Measurements from ENCODE around the gene GFRA4.

GFRA4 gene

DNA sequence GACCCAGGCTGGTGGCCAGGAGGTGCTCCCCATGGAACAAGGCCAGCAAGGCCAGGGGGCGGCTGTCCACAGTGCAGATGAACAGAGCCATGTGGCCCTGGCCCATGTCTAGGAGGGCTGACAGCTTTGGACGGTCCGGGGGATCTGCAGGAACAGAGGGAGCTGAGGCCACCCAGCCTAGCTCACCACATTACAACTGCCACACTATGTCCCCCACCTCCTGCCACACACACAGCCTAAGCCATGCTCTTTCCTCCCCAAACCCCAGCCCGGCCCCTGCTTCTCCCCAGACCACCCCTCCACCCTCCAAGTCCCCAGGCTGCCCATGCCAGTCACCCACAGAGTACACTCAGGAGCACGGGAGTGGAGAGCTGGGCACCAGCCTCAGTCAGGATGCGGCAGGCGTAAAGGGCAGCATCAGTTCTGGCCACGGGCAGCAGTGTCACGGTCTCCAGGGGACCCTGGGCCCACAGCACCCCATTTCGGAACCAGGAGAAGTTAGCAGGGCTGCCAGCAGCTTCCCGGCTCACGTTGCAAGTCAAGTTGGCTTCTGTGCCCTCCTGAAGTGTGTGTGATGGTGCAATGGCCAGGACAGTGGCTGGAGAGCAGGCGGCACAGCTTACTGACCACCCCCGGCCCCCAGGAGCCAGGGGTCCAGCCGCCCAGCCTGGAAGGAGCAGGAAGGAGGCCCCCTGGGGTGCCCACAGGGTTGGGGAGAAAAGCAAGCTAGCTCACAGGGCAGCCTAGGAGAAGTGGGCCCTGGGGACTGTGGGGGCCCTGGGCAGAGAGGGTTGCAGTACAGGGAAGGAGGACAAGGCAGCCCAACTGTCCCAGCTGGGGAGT, 33.8 kb upstream of the GFRA4 start:
- Histone ChIP-seq H2AFZ (ENCODE audit: low read length) (no peak overlapping the region), H3K79me2 (ENCODE audit: low read length) (no peaks in the 10 kb centered on the region), H3F3A (ENCODE audit: insufficient read depth, low read length) (no peaks in the 10 kb centered on the region), H3K4me2 (ENCODE audit: low read depth, low read length) (no peak overlapping the region), H3K36me3 (replicated peaks; ENCODE audit: insufficient read depth, low read length) (no peaks in the 10 kb centered on the region), H4K20me1 (ENCODE audit: insufficient read depth, low read length) (no peaks in the 10 kb centered on the region), H3K27ac (ENCODE audit: low read length) (no peak overlapping the region), H3K9me2 (replicated peaks; ENCODE audit: insufficient read depth, low read length) (no peaks in the 10 kb centered on the region), H3K4me3 (ENCODE audit: low read length) (no peak overlapping the region), H3K9me3 (replicated peaks; ENCODE audit: insufficient read depth, low read length) (no peaks in the 10 kb centered on the region), H3K4me1 (ENCODE audit: low read length) (no peaks in the 10 kb centered on the region), H3K27me3 (replicated peaks; ENCODE audit: insufficient read depth, low read length) (peaks cover 27% of the 10 kb centered on the region), H3K9ac (ENCODE audit: low read length) (no peak overlapping the region)
- TF ChIP-seq CTCF (IDR thresholded peaks at IDR 0.05; ENCODE audit: low read length) (no peak), EZH2 (optimal IDR thresholded peaks at IDR 0.05; ENCODE audit: low read depth, low read length) (no peak), EZH2phosphoT487 (IDR thresholded peaks at IDR 0.05; ENCODE audit: low read length) (no peak)
- DNase-seq: no peak

GRCh38 chr20:3696200-3696599, 33.0 kb upstream of the GFRA4 start:
- peak; percentile 32 for DNase-seq
- no peak overlapping the region for H3K4me3 ChIP-seq (ENCODE audit: low read length)
- peaks cover 27% of the 10 kb centered on the region for H3K27me3 ChIP-seq (replicated peaks; ENCODE audit: insufficient read depth, low read length)
- H3K4me1 ChIP-seq (ENCODE audit: low read length): no peaks in the 10 kb centered on the region
- H3K9me3 ChIP-seq (replicated peaks; ENCODE audit: insufficient read depth, low read length): no peaks in the 10 kb centered on the region
- H3K9ac ChIP-seq (ENCODE audit: low read length): no peak overlapping the region
- H4K20me1 ChIP-seq (ENCODE audit: insufficient read depth, low read length): no peaks in the 10 kb centered on the region
- no peak overlapping the region for H2AFZ ChIP-seq (ENCODE audit: low read length)
- no peaks in the 10 kb centered on the region for H3F3A ChIP-seq (ENCODE audit: insufficient read depth, low read length)
- H3K4me2 ChIP-seq (ENCODE audit: low read depth, low read length): no peak overlapping the region
- no peaks in the 10 kb centered on the region for H3K36me3 ChIP-seq (replicated peaks; ENCODE audit: insufficient read depth, low read length)
- no peak overlapping the region for H3K27ac ChIP-seq (ENCODE audit: low read length)
- H3K9me2 ChIP-seq (replicated peaks; ENCODE audit: insufficient read depth, low read length): no peaks in the 10 kb centered on the region
- TF ChIP-seq EZH2 (optimal IDR thresholded peaks at IDR 0.05; ENCODE audit: low read depth, low read length) (no peak), CTCF (IDR thresholded peaks at IDR 0.05; ENCODE audit: low read length) (peak; percentile 53), EZH2phosphoT487 (IDR thresholded peaks at IDR 0.05; ENCODE audit: low read length) (no peak)
- H3K79me2 ChIP-seq (ENCODE audit: low read length): no peaks in the 10 kb centered on the region

DNA sequence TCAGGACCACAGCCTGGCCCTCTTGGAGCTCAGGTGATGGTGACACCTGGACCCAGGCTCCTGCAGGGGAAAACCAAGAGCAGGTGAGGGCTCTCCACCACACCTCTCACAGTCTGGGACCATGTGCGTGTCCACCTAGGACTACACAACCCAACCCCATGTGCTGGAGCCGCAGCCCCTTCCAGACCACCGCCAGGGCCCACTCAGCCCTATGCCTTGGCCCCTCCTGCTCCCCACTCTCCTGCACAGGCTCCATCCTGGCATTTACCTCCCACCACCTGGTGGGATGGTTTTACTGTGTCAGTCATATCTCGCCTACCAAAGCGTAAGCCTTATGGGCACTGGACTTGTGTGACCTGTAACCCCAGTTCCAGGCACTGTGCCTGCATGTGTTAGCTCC, 31.7 kb upstream of the GFRA4 start:
- Histone ChIP-seq H3K36me3 (replicated peaks; ENCODE audit: insufficient read depth, low read length) (no peaks in the 10 kb centered on the region), H3K4me3 (ENCODE audit: low read length) (no peak overlapping the region), H2AFZ (ENCODE audit: low read length) (no peak overlapping the region), H3K79me2 (ENCODE audit: low read length) (no peaks in the 10 kb centered on the region), H3K4me1 (ENCODE audit: low read length) (no peaks in the 10 kb centered on the region), H3K9me2 (replicated peaks; ENCODE audit: insufficient read depth, low read length) (no peaks in the 10 kb centered on the region), H3F3A (ENCODE audit: insufficient read depth, low read length) (no peaks in the 10 kb centered on the region), H3K9ac (ENCODE audit: low read length) (no peak overlapping the region), H4K20me1 (ENCODE audit: insufficient read depth, low read length) (no peaks in the 10 kb centered on the region), H3K27me3 (replicated peaks; ENCODE audit: insufficient read depth, low read length) (peaks cover 25% of the 10 kb centered on the region), H3K4me2 (ENCODE audit: low read depth, low read length) (no peak overlapping the region), H3K9me3 (replicated peaks; ENCODE audit: insufficient read depth, low read length) (no peaks in the 10 kb centered on the region), H3K27ac (ENCODE audit: low read length) (no peak overlapping the region)
- no peak for TF ChIP-seq EZH2 (optimal IDR thresholded peaks at IDR 0.05; ENCODE audit: low read depth, low read length)
- TF ChIP-seq CTCF (IDR thresholded peaks at IDR 0.05; ENCODE audit: low read length): no peak
- TF ChIP-seq EZH2phosphoT487 (IDR thresholded peaks at IDR 0.05; ENCODE audit: low read length): no peak
- DNase-seq: no peak

Data from MM.1S (cell line).